GM12865 (cell line): ENCODE data around the gene HTR2C.
"Not testable (repeated sequence)": the region's sequence is repeated elsewhere in the genome, so short reads cannot be mapped to it uniquely, and the experiment has no call there.

Source experiments
- DNase-seq: peaks from one replicate; pipeline ENCODE4 v3.0.0; 2010; ENCODE audit warnings: low read depth
- H3K4me3 ChIP-seq: 2 replicates; pipeline ENCODE4 v1.5.1; 2011; ENCODE audit warnings: mild to moderate bottlenecking, low read depth, low read length, control low read depth
- TF ChIP-seq, protein P1 (sequence below): IDR thresholded peaks from 2 replicates; pipeline ENCODE4 v1.5.1; 2011; ENCODE audit warnings: low read length, control low read depth, low read depth, inconsistent platforms; ENCODE audit not compliant: insufficient read depth; ENCODE audit errors: missing control alignments

The HTR2C gene

GRCh38 chrX:114932550-114932949 is 348.7 kb downstream of the HTR2C start:
- DNase-seq, result no peak

DNA sequence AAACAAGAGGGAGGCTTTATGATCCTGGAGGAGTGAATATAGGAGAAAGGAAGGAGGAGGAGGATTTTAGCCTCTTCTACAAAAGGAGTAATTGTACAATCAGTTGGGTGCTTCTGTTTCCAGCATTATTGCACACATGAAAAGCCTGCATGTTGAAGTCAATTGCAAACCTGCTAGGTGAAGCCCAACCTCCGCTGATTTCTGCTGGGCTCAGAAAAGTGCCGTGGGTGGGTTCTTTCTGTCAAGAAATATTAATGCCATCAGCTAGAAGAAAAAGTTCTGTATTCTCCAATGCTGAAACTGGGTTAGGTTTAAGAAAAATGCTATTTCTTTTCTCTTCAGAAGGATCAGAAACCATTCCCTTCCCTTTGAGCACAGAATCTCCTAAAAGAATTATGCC is 349.4 kb downstream of the HTR2C start:
- DNase-seq, H3K4me3 ChIP-seq: not testable (repeated sequence)

More at GRCh38 chrX:114932550-114932949, 348.7 kb downstream of the HTR2C start:
- no peak overlapping the region for H3K4me3 ChIP-seq
- TF ChIP-seq, protein P1, sequence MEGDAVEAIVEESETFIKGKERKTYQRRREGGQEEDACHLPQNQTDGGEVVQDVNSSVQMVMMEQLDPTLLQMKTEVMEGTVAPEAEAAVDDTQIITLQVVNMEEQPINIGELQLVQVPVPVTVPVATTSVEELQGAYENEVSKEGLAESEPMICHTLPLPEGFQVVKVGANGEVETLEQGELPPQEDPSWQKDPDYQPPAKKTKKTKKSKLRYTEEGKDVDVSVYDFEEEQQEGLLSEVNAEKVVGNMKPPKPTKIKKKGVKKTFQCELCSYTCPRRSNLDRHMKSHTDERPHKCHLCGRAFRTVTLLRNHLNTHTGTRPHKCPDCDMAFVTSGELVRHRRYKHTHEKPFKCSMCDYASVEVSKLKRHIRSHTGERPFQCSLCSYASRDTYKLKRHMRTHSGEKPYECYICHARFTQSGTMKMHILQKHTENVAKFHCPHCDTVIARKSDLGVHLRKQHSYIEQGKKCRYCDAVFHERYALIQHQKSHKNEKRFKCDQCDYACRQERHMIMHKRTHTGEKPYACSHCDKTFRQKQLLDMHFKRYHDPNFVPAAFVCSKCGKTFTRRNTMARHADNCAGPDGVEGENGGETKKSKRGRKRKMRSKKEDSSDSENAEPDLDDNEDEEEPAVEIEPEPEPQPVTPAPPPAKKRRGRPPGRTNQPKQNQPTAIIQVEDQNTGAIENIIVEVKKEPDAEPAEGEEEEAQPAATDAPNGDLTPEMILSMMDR, result no peak

GRCh38 chrX:114937090-114937489 is 353.2 kb downstream of the HTR2C start:
- DNase-seq, H3K4me3 ChIP-seq: not testable (repeated sequence)

- no peak for DNase-seq
- no peak overlapping the region for H3K4me3 ChIP-seq
These were observed 368.8 kb downstream of the HTR2C start for GRCh38 chrX:114952696-114953095.

More at GRCh38 chrX:114952696-114953095, 368.8 kb downstream of the HTR2C start:
- TF ChIP-seq, protein P1, result no peak
